Testis (tissue), 2 donors: ENCODE results near the gene TFF3.

Source experiments
- POLR2A ChIP-seq: fragments of 450-650 bp; IDR thresholded peaks from one replicate; pipeline ENCODE4 v1.6.1; 2017; ENCODE audit warnings: antibody characterized with exemption, mild to moderate bottlenecking, moderate library complexity
- TF ChIP-seq, protein P1 (sequence below), 3 experiments: fragments of 450-650 bp in 2 of 3; fragments of 200-600 bp in 1 of 3; sonication (generic) in 1 of 3; IDR thresholded peaks; one replicate each; pipeline ENCODE4 v1.5.1; 2016 to 2019; ENCODE audit warnings: antibody characterized with exemption in 3 of 3, mild to moderate bottlenecking in 2 of 3, moderate library complexity in 1 of 3

DNA sequence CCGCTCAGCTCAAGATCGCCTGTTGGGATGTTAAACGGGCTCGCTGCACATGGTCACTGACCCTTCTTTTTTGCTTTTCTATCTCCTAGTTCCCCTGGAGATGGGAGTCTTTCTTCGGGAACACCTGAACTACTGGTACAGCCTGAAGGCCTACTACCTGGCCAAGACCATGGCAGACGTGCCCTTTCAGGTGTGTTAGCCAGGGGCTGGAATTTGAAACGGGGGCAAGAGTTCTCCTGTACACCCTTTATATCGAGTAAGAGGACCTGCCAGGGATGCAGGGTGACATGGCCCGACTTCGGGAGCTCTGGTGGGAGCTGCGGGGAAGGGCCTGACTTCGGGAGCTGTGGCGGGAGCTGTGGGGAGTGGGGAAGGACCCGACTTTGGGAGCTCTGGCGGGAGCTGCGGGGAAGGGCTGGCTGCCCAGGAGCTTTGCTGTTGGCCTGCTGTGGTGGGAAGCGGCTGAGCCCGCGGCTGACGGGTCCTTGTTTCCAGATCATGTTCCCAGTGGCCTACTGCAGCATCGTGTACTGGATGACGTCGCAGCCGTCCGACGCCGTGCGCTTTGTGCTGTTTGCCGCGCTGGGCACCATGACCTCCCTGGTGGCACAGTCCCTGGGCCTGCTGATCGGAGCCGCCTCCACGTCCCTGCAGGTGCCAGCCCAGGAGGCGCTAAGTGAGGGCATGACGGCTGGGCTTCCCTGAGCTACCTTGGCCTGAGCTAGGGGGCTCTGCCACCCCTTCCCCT is 24.0 kb downstream of the TFF3 start:
- TF ChIP-seq, protein P1, sequence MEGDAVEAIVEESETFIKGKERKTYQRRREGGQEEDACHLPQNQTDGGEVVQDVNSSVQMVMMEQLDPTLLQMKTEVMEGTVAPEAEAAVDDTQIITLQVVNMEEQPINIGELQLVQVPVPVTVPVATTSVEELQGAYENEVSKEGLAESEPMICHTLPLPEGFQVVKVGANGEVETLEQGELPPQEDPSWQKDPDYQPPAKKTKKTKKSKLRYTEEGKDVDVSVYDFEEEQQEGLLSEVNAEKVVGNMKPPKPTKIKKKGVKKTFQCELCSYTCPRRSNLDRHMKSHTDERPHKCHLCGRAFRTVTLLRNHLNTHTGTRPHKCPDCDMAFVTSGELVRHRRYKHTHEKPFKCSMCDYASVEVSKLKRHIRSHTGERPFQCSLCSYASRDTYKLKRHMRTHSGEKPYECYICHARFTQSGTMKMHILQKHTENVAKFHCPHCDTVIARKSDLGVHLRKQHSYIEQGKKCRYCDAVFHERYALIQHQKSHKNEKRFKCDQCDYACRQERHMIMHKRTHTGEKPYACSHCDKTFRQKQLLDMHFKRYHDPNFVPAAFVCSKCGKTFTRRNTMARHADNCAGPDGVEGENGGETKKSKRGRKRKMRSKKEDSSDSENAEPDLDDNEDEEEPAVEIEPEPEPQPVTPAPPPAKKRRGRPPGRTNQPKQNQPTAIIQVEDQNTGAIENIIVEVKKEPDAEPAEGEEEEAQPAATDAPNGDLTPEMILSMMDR (IDR thresholded peaks at IDR 0.05), result no peak
- TF ChIP-seq POLR2A, result no peak
